GM21528 (cell line): Measurements from ENCODE around the gene TUT1.
"Not testable (repeated sequence)": the region's sequence is repeated elsewhere in the genome, so short reads cannot be mapped to it uniquely, and the experiment has no call there.

Source experiments
- ATAC-seq: cut with Tn5 transposase; IDR thresholded peaks from one replicate; pipeline ENCODE4 v1.9.1; 2021; ENCODE audit warnings: mild to moderate bottlenecking, moderate library complexity; ENCODE audit not compliant: unreplicated experiment, low FRiP score

The TUT1 gene

DNA sequence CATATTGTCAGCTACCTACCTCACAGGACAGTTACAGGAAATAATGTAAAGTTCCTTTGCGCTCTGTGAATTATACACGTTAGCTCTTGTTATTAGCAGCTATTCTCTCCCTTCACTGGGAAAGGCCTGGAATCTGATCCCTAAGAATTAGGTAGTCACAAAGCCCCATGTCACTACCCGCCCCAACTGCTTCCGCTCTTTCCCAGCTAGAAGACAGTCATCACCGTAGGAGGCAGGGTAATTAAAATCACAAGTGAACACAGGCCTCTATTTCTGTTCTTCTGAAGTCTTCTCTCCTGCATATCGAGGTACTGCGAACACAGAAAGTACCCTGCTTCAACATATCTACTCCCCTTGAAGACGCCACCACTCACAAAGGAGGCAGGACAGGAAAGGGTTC is 32.1 kb downstream of the TUT1 start:
- no peak for ATAC-seq

GRCh38 chr11:62558669-62559068 is 32.7 kb downstream of the TUT1 start:
- no peak for ATAC-seq

GRCh38 chr11:62556875-62557631 is 34.3 kb downstream of the TUT1 start:
- ATAC-seq, result peak; percentile 26

DNA sequence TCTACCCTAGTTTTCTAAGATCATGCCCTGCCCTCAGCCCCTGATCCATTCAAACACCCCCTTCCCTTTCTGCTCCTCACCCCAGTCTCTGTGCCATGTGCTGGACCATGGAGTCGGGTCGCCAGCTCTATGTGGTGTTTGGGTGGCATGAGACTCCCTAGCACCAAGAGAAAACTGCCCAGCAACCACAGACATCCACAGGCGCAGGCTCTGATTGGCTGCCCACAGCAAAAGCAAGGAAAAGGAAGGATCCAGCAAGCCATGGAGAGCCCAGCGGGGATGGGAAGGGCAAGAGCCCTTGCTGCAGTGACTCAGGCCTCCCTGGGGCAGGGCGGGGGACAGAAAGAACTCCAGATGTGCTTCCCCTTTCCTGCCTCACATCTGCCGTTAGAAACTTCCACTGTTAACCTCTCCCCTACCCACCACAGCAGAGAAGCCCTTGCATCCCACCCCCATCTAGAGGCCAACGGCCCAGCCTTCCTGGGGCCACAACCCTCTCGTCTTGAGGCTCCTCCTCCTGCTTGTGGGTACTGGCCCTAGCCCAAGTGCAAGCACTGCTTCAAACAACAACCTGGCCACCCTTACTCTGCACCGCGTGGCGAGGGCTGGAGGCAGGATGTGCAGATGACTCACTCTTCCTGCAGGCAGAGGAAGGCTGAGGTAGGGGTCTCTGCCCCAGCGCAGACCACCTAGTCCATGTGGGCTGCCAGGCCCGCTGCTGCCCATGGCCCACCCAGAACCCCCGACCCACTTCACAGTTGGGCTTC is 35.0 kb downstream of the TUT1 start:
- ATAC-seq, result peak; percentile 37

GRCh38 chr11:62555464-62556107 is 35.7 kb downstream of the TUT1 start:
- no peak for ATAC-seq

DNA sequence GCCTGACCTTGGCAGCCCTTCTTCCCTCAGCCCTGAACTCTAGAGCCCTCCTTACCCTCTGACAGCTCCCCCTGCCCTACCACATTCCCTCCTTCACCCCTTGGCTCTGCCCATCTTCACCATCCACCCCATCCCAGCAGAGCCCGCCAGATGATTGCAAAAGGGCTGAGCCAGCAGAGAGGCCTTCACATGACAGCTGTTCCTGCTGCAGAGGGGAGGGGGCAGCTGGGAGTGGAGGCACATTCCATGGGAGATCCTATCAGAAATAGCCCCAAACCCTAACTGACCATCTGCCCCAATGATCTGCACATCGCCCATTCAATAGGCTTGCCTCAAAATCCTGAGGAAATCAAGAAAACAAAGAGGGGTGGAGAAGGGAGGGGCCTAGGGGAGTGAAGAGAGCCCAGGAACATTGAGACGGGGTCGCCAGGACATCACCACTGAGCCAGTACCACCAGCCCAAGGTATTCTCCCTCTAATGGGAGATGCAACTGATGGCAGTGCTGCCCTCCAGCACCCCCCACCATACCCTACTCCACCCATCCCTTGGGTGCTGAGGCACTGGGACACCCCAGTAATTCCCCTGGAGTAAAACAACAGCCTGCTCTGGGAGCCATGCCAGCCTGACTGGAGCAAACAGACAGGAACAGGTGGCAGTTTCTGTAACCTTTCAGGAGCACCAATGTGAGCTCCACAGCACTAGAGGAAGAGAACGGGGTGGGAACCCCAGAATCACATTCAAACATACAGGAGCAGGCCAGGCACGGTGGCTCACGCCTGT is 36.7 kb downstream of the TUT1 start:
- no peak for ATAC-seq

GRCh38 chr11:62553839-62554361 is 37.4 kb downstream of the TUT1 start:
- no peak for ATAC-seq

DNA sequence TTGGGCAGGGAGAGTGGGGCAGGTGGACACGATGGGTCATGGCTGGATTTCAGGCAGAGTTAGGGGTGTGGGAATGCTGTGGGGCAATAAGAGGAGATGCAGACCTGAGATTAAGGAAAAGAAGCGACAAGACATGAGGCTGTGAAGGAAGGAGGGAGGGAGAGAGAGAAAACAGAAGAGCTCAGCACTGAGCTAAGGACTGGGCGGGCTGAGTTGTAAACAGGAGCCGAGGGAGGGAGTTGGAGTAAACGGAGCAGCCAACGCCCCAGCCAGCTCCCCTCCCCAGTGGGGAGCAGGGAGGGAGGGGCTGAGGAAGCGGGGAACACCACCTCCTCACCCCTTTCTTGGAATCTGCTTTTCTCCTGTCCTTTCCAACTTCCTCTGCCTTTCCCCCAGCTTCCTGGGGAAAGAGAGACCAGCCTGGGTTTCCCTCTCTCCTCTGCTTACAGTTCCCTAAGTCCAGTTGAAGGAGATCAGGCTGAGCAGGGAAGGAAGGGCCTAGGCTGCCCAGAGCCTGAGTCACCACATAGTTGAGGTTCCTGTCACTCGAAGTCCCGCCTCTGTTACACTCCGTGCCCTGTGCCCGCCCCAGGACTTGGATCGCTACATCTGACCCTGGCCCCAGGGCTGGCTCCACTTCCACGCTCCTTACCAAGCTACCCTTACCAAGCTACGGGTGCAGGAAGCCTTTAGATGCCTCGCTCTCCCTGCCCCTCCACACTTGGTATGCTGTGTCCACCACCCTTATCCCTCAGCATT is 38.1 kb downstream of the TUT1 start:
- ATAC-seq, result no peak

GRCh38 chr11:62552485-62553079 is 38.7 kb downstream of the TUT1 start:
- no peak for ATAC-seq

DNA sequence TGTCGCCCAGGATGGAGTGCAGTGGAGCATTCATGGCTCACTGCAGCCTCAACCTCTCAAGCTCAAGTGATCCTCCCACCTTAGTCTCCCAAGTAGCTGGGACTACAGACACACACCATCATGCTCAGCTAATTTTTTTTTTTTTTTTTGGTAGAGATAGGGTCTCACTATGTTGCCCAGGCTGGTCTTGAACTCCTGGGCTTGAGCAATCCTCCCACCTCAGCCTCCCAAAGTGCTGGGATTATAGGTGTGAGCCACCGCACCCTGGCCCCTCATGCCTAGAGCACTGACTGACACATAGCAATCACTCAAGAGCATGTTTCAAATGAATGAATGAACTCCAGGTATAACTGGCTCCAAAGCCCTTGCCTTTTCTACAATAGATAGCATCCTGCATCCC is 40.8 kb downstream of the TUT1 start:
- ATAC-seq, result not testable (repeated sequence)

GRCh38 chr11:62548545-62549335 is 42.6 kb downstream of the TUT1 start:
- no peak for ATAC-seq

DNA sequence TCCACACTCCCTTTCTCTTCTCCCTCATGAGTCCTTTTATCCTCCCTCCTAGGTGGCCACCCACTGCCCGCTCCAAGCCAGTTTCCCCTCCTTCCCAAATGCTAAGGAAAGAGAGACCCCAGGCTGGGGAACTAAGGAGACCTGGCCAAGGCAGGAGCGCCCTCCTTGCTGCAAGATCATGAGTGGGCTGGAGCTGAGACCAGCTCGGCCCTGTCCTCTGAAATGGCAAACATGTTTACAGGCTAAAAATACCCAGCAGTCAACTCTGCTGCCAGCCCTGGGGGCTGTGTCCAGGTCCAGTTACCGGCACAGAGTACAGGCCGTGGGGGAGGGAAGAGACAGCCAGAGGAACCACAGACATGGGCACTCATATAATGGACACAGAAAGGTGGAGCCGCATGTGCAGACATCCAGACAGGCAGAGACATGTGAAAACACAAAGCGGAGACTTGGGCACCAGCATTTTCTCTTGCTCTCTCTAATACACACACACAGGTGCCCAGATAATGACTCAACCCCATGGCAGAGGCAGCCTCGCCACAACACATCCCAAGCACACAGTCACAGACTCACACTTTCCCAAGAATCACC is 43.5 kb downstream of the TUT1 start:
- ATAC-seq, result no peak

- ATAC-seq, result no peak
These were observed 44.2 kb downstream of the TUT1 start for GRCh38 chr11:62546929-62547625.

DNA sequence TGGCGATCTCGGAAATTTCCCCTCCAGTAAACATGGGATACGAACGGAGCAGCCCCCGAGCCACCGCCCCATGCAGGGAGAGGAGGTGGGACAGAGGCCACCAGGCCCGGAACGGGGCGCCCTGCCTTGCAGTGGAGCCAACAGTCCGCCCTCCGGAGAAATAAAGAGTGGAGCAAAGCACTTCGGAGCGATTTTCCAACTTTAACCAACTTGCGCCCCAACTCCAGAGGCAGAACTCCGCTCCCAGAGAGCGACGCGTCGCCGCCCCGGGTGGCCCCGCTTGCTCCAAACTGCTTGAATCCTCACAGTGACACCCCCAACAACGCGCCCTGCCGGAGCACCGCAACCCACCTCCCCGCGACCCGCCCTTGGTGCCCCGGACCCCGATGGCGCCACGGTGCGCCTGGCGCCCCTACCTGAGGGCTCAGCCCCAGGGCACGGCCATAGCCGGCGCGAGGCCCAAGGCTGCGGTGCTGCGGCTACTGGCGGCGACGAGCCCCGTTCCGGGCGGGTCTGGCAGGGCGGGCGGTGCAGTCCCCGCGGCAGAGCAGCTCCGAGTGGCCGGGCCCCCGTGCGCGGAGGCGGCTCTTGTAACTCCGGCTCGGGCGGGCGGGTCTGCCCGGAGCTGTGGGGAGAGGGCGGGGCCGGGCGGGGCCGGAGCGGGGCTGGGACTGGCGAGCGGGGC is 44.9 kb downstream of the TUT1 start, which contains the start of gene AHNAK:
TSS of gene AHNAK (minus strand) at position 563 of the 685 bp plus-strand sequence. CDS start 10,708 bp downstream, outside the sequence.
- no peak for ATAC-seq

DNA sequence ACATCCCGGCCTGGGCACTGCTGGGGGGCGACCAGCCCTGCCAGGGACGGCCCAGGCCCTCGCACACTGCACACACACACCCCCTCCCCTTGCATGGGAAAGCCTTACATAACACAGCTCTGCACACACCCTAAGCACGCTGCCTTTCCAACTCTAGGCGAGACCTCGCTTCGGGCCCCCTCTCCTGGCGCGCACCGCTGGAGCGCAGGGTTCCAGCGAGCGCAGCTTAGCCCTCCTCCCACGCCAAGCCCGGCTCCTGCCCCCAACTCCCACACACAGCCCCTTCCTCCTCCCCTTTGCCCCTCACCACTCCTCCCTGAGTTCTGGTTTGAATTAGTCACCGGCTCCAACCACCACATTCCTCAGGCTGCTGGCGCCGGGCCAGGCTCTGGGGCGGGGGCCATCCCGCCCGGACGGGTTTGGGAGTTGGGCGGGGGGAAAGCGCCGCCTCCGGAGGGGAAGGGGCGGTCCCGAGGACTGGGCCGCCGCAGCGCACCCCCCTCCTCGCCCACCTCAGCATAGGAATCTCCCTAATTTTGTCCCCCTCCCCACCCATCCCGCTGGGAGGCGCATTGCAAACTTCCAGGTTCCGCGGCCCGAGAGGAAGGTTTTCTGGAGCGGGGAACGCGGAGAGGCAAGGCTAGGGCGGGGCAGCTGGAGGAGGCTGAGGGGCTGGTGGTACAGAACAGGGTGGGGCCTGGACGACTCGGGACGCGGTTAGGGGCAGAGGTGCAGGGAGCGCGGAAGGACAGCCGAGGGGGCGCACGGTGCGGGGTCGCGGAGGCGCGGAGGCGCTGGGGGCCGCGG is 45.7 kb downstream of the TUT1 start:
- no peak for ATAC-seq
